Measurements from ENCODE around the gene DPEP2NB. TPM values are rescaled to one million over a fixed set of nuclear protein-coding genes. Genes with fewer than 3 reads are reported as not detected.

The DPEP2NB gene
- total and polyA plus RNA-seq, 2 donors (not counting 1 experiment from before 2014, with no cell fraction given) = not detected

DNA sequence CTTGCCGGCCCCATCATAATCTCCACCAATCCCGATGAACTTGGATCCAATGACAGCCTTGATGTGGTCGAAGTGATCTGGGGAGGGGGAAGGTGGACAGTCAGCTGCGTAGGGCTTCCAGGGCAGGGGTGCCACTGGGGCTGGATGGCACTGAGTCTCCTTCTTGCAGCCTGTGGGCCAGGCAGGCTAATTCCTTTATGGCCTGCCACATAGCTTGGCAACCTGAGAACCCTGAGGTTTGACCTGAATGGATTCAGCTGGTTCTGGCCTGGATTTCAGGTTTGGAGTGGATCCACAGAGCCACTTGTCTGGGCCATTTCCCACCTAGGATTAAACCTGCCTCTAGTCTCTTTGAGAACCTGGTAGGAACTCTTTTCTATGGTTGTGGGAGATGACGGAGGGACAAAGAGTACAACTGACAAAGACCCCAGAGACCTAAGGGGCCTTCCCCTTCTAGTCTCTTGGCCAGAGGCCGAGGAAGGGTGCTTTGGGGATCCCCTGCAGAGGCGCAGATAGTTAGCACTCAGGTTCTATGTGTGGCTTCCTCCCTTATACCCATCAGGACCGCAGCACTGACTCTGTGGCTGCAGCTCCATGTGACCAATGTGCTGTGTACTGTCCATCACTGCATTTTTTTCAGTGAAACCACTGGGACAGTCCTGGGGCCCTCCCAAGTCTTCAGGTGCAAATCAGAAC lies 26.2 kb downstream of the DPEP2NB start:
- no peak overlapping the region for H3K4me3 ChIP-seq (replicated peaks in 1 of 4; ENCODE audit: control extremely low read depth in 1 of 4, insufficient read depth in 1 of 4, low read depth in 3 of 4, low read length in 4 of 4)
- no peak for DNase-seq (ENCODE audit: low read depth in 2 of 2)
- no peak overlapping the region for H3K27ac ChIP-seq (ENCODE audit: insufficient read depth, low read length)
- no peak overlapping the region for H3K4me2 ChIP-seq (ENCODE audit: extremely low read depth, insufficient read depth, low read length)
- no peak for TF ChIP-seq EZH2 (IDR thresholded peaks at IDR 0.05; ENCODE audit: low read length, missing control alignments)
- TF ChIP-seq, protein P1, sequence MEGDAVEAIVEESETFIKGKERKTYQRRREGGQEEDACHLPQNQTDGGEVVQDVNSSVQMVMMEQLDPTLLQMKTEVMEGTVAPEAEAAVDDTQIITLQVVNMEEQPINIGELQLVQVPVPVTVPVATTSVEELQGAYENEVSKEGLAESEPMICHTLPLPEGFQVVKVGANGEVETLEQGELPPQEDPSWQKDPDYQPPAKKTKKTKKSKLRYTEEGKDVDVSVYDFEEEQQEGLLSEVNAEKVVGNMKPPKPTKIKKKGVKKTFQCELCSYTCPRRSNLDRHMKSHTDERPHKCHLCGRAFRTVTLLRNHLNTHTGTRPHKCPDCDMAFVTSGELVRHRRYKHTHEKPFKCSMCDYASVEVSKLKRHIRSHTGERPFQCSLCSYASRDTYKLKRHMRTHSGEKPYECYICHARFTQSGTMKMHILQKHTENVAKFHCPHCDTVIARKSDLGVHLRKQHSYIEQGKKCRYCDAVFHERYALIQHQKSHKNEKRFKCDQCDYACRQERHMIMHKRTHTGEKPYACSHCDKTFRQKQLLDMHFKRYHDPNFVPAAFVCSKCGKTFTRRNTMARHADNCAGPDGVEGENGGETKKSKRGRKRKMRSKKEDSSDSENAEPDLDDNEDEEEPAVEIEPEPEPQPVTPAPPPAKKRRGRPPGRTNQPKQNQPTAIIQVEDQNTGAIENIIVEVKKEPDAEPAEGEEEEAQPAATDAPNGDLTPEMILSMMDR (conservative IDR thresholded peaks at IDR 0.05 in 1 of 2, IDR thresholded peaks at IDR 0.05 in 1 of 2; ENCODE audit: low read depth in 1 of 2, low read length in 2 of 2) = no peak
- H3K9me3 ChIP-seq (ENCODE audit: control insufficient read depth, insufficient read depth, low read depth, low read length) = no peaks in the 10 kb centered on the region
- H3K79me2 ChIP-seq (ENCODE audit: control insufficient read depth, insufficient read depth, low read length) = no peaks in the 10 kb centered on the region
- H3K27me3 ChIP-seq (ENCODE audit: control insufficient read depth, insufficient read depth, low read length) = no peaks in the 10 kb centered on the region
- H3K9ac ChIP-seq (ENCODE audit: insufficient read depth, low read length) = no peak overlapping the region
- H4K20me1 ChIP-seq (ENCODE audit: control insufficient read depth, extremely low read depth, insufficient read depth, low read length) = no peaks in the 10 kb centered on the region
- no peak overlapping the region for H2AFZ ChIP-seq (ENCODE audit: low read length)
- H3K4me1 ChIP-seq (ENCODE audit: control insufficient read depth, extremely low read depth, insufficient read depth, low read length) = peaks cover 6% of the 10 kb centered on the region
- no peaks in the 10 kb centered on the region for H3K36me3 ChIP-seq (ENCODE audit: control insufficient read depth, insufficient read depth, low read length)

DNA sequence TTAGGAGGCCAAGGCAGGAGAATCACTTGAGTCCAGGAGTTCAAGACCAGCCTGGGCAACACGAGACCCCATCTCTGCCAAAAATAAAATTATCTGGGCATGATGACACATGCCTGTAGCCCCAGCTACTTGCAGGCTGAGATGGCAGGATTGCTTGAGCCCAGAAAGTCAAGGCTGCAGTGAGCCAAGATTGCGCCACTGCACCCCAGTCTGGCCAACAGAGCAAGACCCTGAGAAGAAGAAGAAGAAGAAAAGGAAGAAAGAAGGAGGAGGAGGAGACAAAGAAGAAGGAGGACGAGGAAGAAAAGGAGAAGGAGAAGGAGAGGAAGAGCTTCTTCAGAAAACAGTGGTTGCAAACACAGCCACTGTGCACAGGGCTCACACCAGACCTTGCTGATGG lies 27.0 kb downstream of the DPEP2NB start:
- Histone ChIP-seq H3K27me3 (ENCODE audit: control insufficient read depth, insufficient read depth, low read length) (no peaks in the 10 kb centered on the region), H4K20me1 (ENCODE audit: control insufficient read depth, extremely low read depth, insufficient read depth, low read length) (no peaks in the 10 kb centered on the region), H3K27ac (ENCODE audit: insufficient read depth, low read length) (no peak overlapping the region), H3K9ac (ENCODE audit: insufficient read depth, low read length) (no peak overlapping the region), H3K4me3 (replicated peaks in 1 of 4; ENCODE audit: control extremely low read depth in 1 of 4, insufficient read depth in 1 of 4, low read depth in 3 of 4, low read length in 4 of 4) (no peak overlapping the region), H2AFZ (ENCODE audit: low read length) (no peak overlapping the region), H3K79me2 (ENCODE audit: control insufficient read depth, insufficient read depth, low read length) (no peaks in the 10 kb centered on the region), H3K36me3 (ENCODE audit: control insufficient read depth, insufficient read depth, low read length) (no peaks in the 10 kb centered on the region), H3K9me3 (ENCODE audit: control insufficient read depth, insufficient read depth, low read depth, low read length) (no peaks in the 10 kb centered on the region), H3K4me2 (ENCODE audit: extremely low read depth, insufficient read depth, low read length) (no peak overlapping the region), H3K4me1 (ENCODE audit: control insufficient read depth, extremely low read depth, insufficient read depth, low read length) (peaks cover 6% of the 10 kb centered on the region)
- TF ChIP-seq, protein P1 (conservative IDR thresholded peaks at IDR 0.05 in 1 of 2, IDR thresholded peaks at IDR 0.05 in 1 of 2; ENCODE audit: low read depth in 1 of 2, low read length in 2 of 2) = no peak
- no peak for TF ChIP-seq EZH2 (IDR thresholded peaks at IDR 0.05; ENCODE audit: low read length, missing control alignments)
- no peak for DNase-seq (ENCODE audit: low read depth in 2 of 2)

DNA sequence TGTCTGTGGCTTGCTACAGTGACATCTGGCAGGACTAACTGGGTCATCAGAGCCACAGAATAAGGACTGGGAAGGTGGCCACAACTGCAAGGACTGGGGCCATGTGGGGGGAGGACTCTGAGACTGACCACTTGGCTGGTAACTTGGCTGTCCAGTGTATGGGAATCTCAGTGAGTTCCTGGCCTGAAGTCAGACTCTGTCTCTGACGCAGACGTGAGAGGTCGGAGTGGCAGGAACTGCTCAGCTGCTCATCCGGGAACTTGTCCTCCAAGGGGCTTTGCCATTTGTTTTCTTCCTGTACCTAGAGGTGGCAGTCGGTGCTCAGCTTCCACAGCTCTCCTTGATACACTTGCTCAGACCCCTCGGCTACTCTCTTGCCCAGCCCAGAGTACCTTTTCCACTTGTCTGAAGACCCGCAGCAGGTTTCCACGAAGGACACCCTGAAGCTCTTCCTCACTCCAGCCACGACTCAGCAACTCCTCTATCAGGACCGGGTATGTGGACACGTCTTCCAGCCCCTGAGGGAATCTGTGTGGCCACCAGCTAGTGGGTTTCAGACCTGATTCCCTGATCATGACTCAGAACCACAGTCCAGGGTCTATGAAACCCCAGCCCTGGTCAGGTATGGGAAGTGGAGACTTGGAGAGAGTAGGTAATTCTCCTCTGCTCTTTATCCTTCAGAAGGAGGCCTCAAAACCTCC lies 28.1 kb downstream of the DPEP2NB start:
- no peak overlapping the region for H3K27ac ChIP-seq (ENCODE audit: insufficient read depth, low read length)
- DNase-seq (ENCODE audit: low read depth in 2 of 2) = peak; percentile 13 to 31
- H3K4me3 ChIP-seq (replicated peaks in 1 of 4; ENCODE audit: control extremely low read depth in 1 of 4, insufficient read depth in 1 of 4, low read depth in 3 of 4, low read length in 4 of 4) = no peak overlapping the region
- H3K79me2 ChIP-seq (ENCODE audit: control insufficient read depth, insufficient read depth, low read length) = no peaks in the 10 kb centered on the region
- H3K36me3 ChIP-seq (ENCODE audit: control insufficient read depth, insufficient read depth, low read length) = no peaks in the 10 kb centered on the region
- H3K9me3 ChIP-seq (ENCODE audit: control insufficient read depth, insufficient read depth, low read depth, low read length) = no peaks in the 10 kb centered on the region
- H3K4me1 ChIP-seq (ENCODE audit: control insufficient read depth, extremely low read depth, insufficient read depth, low read length) = peaks cover 4% of the 10 kb centered on the region
- no peaks in the 10 kb centered on the region for H3K27me3 ChIP-seq (ENCODE audit: control insufficient read depth, insufficient read depth, low read length)
- no peak overlapping the region for H3K4me2 ChIP-seq (ENCODE audit: extremely low read depth, insufficient read depth, low read length)
- no peaks in the 10 kb centered on the region for H4K20me1 ChIP-seq (ENCODE audit: control insufficient read depth, extremely low read depth, insufficient read depth, low read length)
- H3K9ac ChIP-seq (ENCODE audit: insufficient read depth, low read length) = no peak overlapping the region
- H2AFZ ChIP-seq (ENCODE audit: low read length) = peak overlapping the region; percentile 48
- TF ChIP-seq, protein P1 (conservative IDR thresholded peaks at IDR 0.05 in 1 of 2, IDR thresholded peaks at IDR 0.05 in 1 of 2; ENCODE audit: low read depth in 1 of 2, low read length in 2 of 2) = no peak
- no peak for TF ChIP-seq EZH2 (IDR thresholded peaks at IDR 0.05; ENCODE audit: low read length, missing control alignments)
